Lung (tissue), 12 donors: ENCODE measurements around the gene RAB40A. TPM values are rescaled to one million over a fixed set of nuclear protein-coding genes. Genes with fewer than 3 reads are reported as not detected.

Experiments used
- ATAC-seq: fragments of 200-7000 bp; cut with Tn5 transposase; one replicate; pipeline ENCODE4 v1.9.1; 2020; ENCODE audit warnings: moderate number of reproducible peaks; ENCODE audit not compliant: insufficient read depth, low FRiP score
- DNase-seq, 3 donors: peaks; one replicate each; pipeline ENCODE4 v3.0.0-alpha.2; 2013 to 2017
- H3K27ac ChIP-seq, 2 donors: one replicate each; pipeline ENCODE4 v1.5.1; 2013; ENCODE audit warnings: mild to moderate bottlenecking in 2 of 2, moderate library complexity in 2 of 2, control low read depth in 1 of 2, inconsistent platforms in 1 of 2, low read depth in 1 of 2, low read length in 1 of 2
- H3K27me3 ChIP-seq, 3 donors: one replicate each; pipeline ENCODE4 v1.5.1; 2013; ENCODE audit warnings: low read length in 2 of 3; ENCODE audit not compliant: control insufficient read depth in 3 of 3, insufficient read depth in 3 of 3
- H3K36me3 ChIP-seq, 4 donors: one replicate each; pipeline ENCODE4 v1.5.1; 2013; ENCODE audit warnings: low read length in 4 of 4, mild to moderate bottlenecking in 1 of 4, moderate library complexity in 1 of 4; ENCODE audit not compliant: control insufficient read depth in 4 of 4, insufficient read depth in 4 of 4
- H3K4me1 ChIP-seq, 5 donors: one replicate each; pipeline ENCODE4 v1.5.1; 2013; ENCODE audit warnings: low read length in 5 of 5, mild to moderate bottlenecking in 2 of 5, moderate library complexity in 1 of 5; ENCODE audit not compliant: control insufficient read depth in 5 of 5, insufficient read depth in 5 of 5
- H3K4me3 ChIP-seq: one replicate; pipeline ENCODE4 v1.5.1; 2013; ENCODE audit warnings: mild to moderate bottlenecking, control low read depth, moderate library complexity
- H3K9ac ChIP-seq, 2 donors: one replicate each; pipeline ENCODE4 v1.5.1; 2013; ENCODE audit warnings: low read length in 2 of 2, control low read depth in 1 of 2; ENCODE audit not compliant: insufficient read depth in 1 of 2
- H3K9me3 ChIP-seq, 4 donors: one replicate each; pipeline ENCODE4 v1.5.1; 2013; ENCODE audit warnings: low read length in 3 of 4, mild to moderate bottlenecking in 1 of 4, moderate library complexity in 1 of 4; ENCODE audit not compliant: control insufficient read depth in 4 of 4, insufficient read depth in 3 of 4
- CTCF ChIP-seq: IDR thresholded peaks from 2 replicates; pipeline ENCODE4 v1.5.1; 2012; ENCODE audit warnings: mild to moderate bottlenecking; ENCODE audit errors: control extremely low read depth, extremely low read depth
- WGBS, 2 donors: extraction: QIAGEN DNeasy Blood & Tissue Kit; methylation state at CpG; one replicate each; pipeline ENCODE4 v1.1.7; 2013; 5-methylcytosine and 5-hydroxymethylcytosine counted together
- polyA plus RNA-seq, 2 donors: library from polyadenylated mRNA; stranded (reverse); fragments of 200-250 nt; gene quantifications; one replicate each; pipeline ENCODE4 v1.2.1, GENCODE V29; 2013
- total RNA-seq, 2 donors: library from RNA; depleted of rRNA in 1 of 2; stranded (reverse); fragments of >200 nt in 1 of 2; gene quantifications; one replicate each; pipeline ENCODE4 v1.2.1, GENCODE V29; 2014 to 2021
- donor health status: control.
- donor health status: control.
- donor health status: Bipolar disorder and iron deficiency.
- donor health status: healthy.
- donor health status: DM: yes; HTN: yes; CAD: no.

Gene RAB40A
- total and polyA plus RNA-seq, 4 donors, result 0.06 to 1.1 (median 0.24) TPM

GRCh38 chrX:103513067-103513466 lies 6.2 kb downstream of the RAB40A start:
- no peak for TF ChIP-seq CTCF
- H3K36me3 ChIP-seq, result no peaks in the 10 kb centered on the region
- peaks cover 0 to 42% (median 20%) of the 10 kb centered on the region in 3 donors for H3K27me3 ChIP-seq
- no peak for ATAC-seq
- 49 to 85% methylated on average over 4 to 5 of the region's 5 CpGs for WGBS, 2 donors
- peaks cover 0 to 2% (median 0%) of the 10 kb centered on the region in 4 donors for H3K9me3 ChIP-seq
- no peak overlapping the region for H3K27ac ChIP-seq
- DNase-seq, result no peak
- no peak overlapping the region for H3K4me3 ChIP-seq
- no peaks in the 10 kb centered on the region for H3K4me1 ChIP-seq
- no peak overlapping the region for H3K9ac ChIP-seq

- H3K4me3 ChIP-seq, result no peak overlapping the region
- DNase-seq (no peak), ATAC-seq (no peak)
- WGBS, 2 donors, result 78 to 94% methylated on average over 6 of the region's 6 CpGs
- peaks cover 0 to 36% (median 10%) of the 10 kb centered on the region in 3 donors for H3K27me3 ChIP-seq
- H3K4me1 ChIP-seq, result no peaks in the 10 kb centered on the region
- no peak overlapping the region for H3K9ac ChIP-seq
- H3K27ac ChIP-seq, result no peak overlapping the region
- H3K36me3 ChIP-seq, result no peaks in the 10 kb centered on the region
- H3K9me3 ChIP-seq, result peaks cover 0 to 2% (median 0%) of the 10 kb centered on the region in 4 donors
- TF ChIP-seq CTCF, result no peak
These were observed 9.3 kb downstream of the RAB40A start for GRCh38 chrX:103510031-103510430.

- peaks cover 0 to 30% (median 0%) of the 10 kb centered on the region in 3 donors for H3K27me3 ChIP-seq
- H3K9ac ChIP-seq, result no peak overlapping the region
- H3K4me3 ChIP-seq, result no peak overlapping the region
- ATAC-seq (no peak), DNase-seq (no peak)
- no peak for TF ChIP-seq CTCF
- no peak overlapping the region for H3K27ac ChIP-seq
- peaks cover 0 to 2% (median 0%) of the 10 kb centered on the region in 4 donors for H3K9me3 ChIP-seq
- H3K36me3 ChIP-seq, result no peaks in the 10 kb centered on the region
- no peaks in the 10 kb centered on the region for H3K4me1 ChIP-seq
- 43 to 62% methylated on average over 1 of the region's 1 CpG for WGBS, 2 donors
These were observed 15.5 kb downstream of the RAB40A start for GRCh38 chrX:103503853-103504207.
